IPS-18c (cell line): Measurements from ENCODE around the gene USP54.

ENCODE experiments used
- H3K4me3 ChIP-seq: 2 replicates; pipeline ENCODE4 v1.7.0; 2013; ENCODE audit warnings: low read depth, mild to moderate bottlenecking, low read length, moderate library complexity; ENCODE audit not compliant: insufficient read depth
- H3K9me3 ChIP-seq: one replicate; pipeline ENCODE4 v1.6.1; 2013; ENCODE audit warnings: mild to moderate bottlenecking, low read length, moderate library complexity; ENCODE audit not compliant: control insufficient read depth, insufficient read depth

Gene USP54

GRCh38 chr10:73554721-73555120, 36.4 kb downstream of the USP54 start:
- H3K9me3 ChIP-seq: no peaks in the 10 kb centered on the region
- H3K4me3 ChIP-seq: no peak overlapping the region

- Histone ChIP-seq H3K9me3 (no peaks in the 10 kb centered on the region), H3K4me3 (no peak overlapping the region)
Measured at GRCh38 chr10:73553761-73554160, 37.4 kb downstream of the USP54 start.

- Histone ChIP-seq H3K4me3 (no peak overlapping the region), H3K9me3 (no peaks in the 10 kb centered on the region)
Measured at GRCh38 chr10:73552819-73553715, 38.1 kb downstream of the USP54 start.

- Histone ChIP-seq H3K4me3 (no peak overlapping the region), H3K9me3 (no peaks in the 10 kb centered on the region)
Measured at GRCh38 chr10:73551515-73551914, 39.6 kb downstream of the USP54 start.

GRCh38 chr10:73545357-73545756, 45.8 kb downstream of the USP54 start:
- H3K4me3 ChIP-seq: no peak overlapping the region
- no peaks in the 10 kb centered on the region for H3K9me3 ChIP-seq

GRCh38 chr10:73537709-73538108, 53.4 kb downstream of the USP54 start:
- H3K9me3 ChIP-seq: no peaks in the 10 kb centered on the region

GRCh38 chr10:73537288-73537687, 53.9 kb downstream of the USP54 start:
- Histone ChIP-seq H3K9me3 (no peaks in the 10 kb centered on the region), H3K4me3 (no peak overlapping the region)

More at GRCh38 chr10:73537709-73538108, 53.4 kb downstream of the USP54 start:
- no peak overlapping the region for H3K4me3 ChIP-seq

GRCh38 chr10:73534857-73535256, 56.3 kb downstream of the USP54 start:
- Histone ChIP-seq H3K4me3 (no peak overlapping the region), H3K9me3 (no peaks in the 10 kb centered on the region)

GRCh38 chr10:73529089-73529832, 61.9 kb downstream of the USP54 start:
- Histone ChIP-seq H3K9me3 (no peaks in the 10 kb centered on the region), H3K4me3 (no peak overlapping the region)

- Histone ChIP-seq H3K4me3 (no peak overlapping the region), H3K9me3 (no peaks in the 10 kb centered on the region)
Measured at GRCh38 chr10:73522263-73522662, 68.9 kb downstream of the USP54 start.

GRCh38 chr10:73519336-73519735, 71.8 kb downstream of the USP54 start:
- Histone ChIP-seq H3K9me3 (no peaks in the 10 kb centered on the region), H3K4me3 (no peak overlapping the region)

GRCh38 chr10:73517166-73517888, 73.8 kb downstream of the USP54 start:
- Histone ChIP-seq H3K9me3 (no peaks in the 10 kb centered on the region), H3K4me3 (no peak overlapping the region)

- H3K4me3 ChIP-seq: no peak overlapping the region
- no peaks in the 10 kb centered on the region for H3K9me3 ChIP-seq
Measured at GRCh38 chr10:73512207-73512743, 78.9 kb downstream of the USP54 start.

- H3K9me3 ChIP-seq: no peaks in the 10 kb centered on the region
- H3K4me3 ChIP-seq: no peak overlapping the region
Measured at GRCh38 chr10:73509695-73510094, 81.4 kb downstream of the USP54 start.

GRCh38 chr10:73506491-73506890, 84.7 kb downstream of the USP54 start:
- Histone ChIP-seq H3K9me3 (no peaks in the 10 kb centered on the region), H3K4me3 (no peak overlapping the region)

GRCh38 chr10:73506074-73506473, 85.1 kb downstream of the USP54 start:
- no peak overlapping the region for H3K4me3 ChIP-seq

GRCh38 chr10:73503037-73503436, 88.1 kb downstream of the USP54 start:
- no peaks in the 10 kb centered on the region for H3K9me3 ChIP-seq
- H3K4me3 ChIP-seq: no peak overlapping the region

More at GRCh38 chr10:73506074-73506473, 85.1 kb downstream of the USP54 start:
- no peaks in the 10 kb centered on the region for H3K9me3 ChIP-seq
